Measurements from ENCODE around the gene C1QTNF2.

Gene C1QTNF2

GRCh38 chr5:160371294-160371693, 868 bp upstream of the C1QTNF2 start:
- peak; percentile 40 for DNase-seq

GRCh38 chr5:160370713-160371034, 248 bp upstream of the C1QTNF2 start:
- no peak for DNase-seq

- no peak for DNase-seq
Observed at GRCh38 chr5:160367885-160368284, 2.5 kb downstream of the C1QTNF2 start.

GRCh38 chr5:160367261-160367660, 3.2 kb downstream of the C1QTNF2 start:
- no peak for DNase-seq

- no peak for DNase-seq
Observed at GRCh38 chr5:160366230-160366629, 4.2 kb downstream of the C1QTNF2 start.

GRCh38 chr5:160363660-160364395, 6.6 kb downstream of the C1QTNF2 start:
- DNase-seq: no peak

GRCh38 chr5:160363211-160363610, 7.2 kb downstream of the C1QTNF2 start:
- DNase-seq: no peak

- no peak for DNase-seq
Observed at GRCh38 chr5:160361624-160362228, 8.7 kb downstream of the C1QTNF2 start.

GRCh38 chr5:160360310-160360709, 10.1 kb downstream of the C1QTNF2 start:
- no peak for DNase-seq

- DNase-seq: no peak
Observed at GRCh38 chr5:160359816-160360215, 10.6 kb downstream of the C1QTNF2 start.

GRCh38 chr5:160359242-160359641, 11.2 kb downstream of the C1QTNF2 start:
- no peak for DNase-seq

- DNase-seq: no peak
Observed at GRCh38 chr5:160357861-160358411, 12.5 kb downstream of the C1QTNF2 start.

GRCh38 chr5:160357394-160357793, 13.0 kb downstream of the C1QTNF2 start:
- no peak for DNase-seq

- DNase-seq: peak; percentile 16
Observed at GRCh38 chr5:160356550-160357347, 13.7 kb downstream of the C1QTNF2 start.

GRCh38 chr5:160354666-160355065, 15.8 kb downstream of the C1QTNF2 start:
- no peak for DNase-seq

- no peak for DNase-seq
Observed at GRCh38 chr5:160353379-160353778, 17.0 kb downstream of the C1QTNF2 start.

GRCh38 chr5:160352308-160352707, 18.1 kb downstream of the C1QTNF2 start:
- DNase-seq: no peak

GRCh38 chr5:160349935-160350303, 20.5 kb downstream of the C1QTNF2 start:
- no peak for DNase-seq

GRCh38 chr5:160349249-160349934, 21.0 kb downstream of the C1QTNF2 start:
- DNase-seq: no peak

- DNase-seq: peak; percentile 70
Observed at GRCh38 chr5:160348080-160348479, 22.3 kb downstream of the C1QTNF2 start.

GRCh38 chr5:160347448-160347847, 23.0 kb downstream of the C1QTNF2 start:
- DNase-seq: no peak

GRCh38 chr5:160342413-160342941, 27.9 kb downstream of the C1QTNF2 start:
- peak; percentile 47 for DNase-seq

- DNase-seq: no peak
Observed at GRCh38 chr5:160341309-160341870, 29.0 kb downstream of the C1QTNF2 start.

Data from NCI-H82 (cell line).